Colonic mucosa (tissue), 4 donors: Measurements from ENCODE around the gene BHMT. TPM values are rescaled to one million over a fixed set of nuclear protein-coding genes. Genes with fewer than 3 reads are reported as not detected.
"Not testable (repeated sequence)": the region's sequence is repeated elsewhere in the genome, so short reads cannot be mapped to it uniquely, and the experiment has no call there.

ENCODE experiments used
- DNase-seq: peaks from one replicate; pipeline ENCODE4 v3.0.0-alpha.2; 2020
- H3K27ac ChIP-seq: fragments of 200-600 bp; one replicate; pipeline ENCODE4 v1.8.0; 2021
- H3K27me3 ChIP-seq: fragments of 200-600 bp; one replicate; pipeline ENCODE4 v1.8.0; 2021
- H3K36me3 ChIP-seq: fragments of 200-600 bp; one replicate; pipeline ENCODE4 v1.8.0; 2021
- H3K4me1 ChIP-seq: fragments of 200-600 bp; one replicate; pipeline ENCODE4 v1.8.0; 2021; ENCODE audit warnings: mild to moderate bottlenecking
- H3K4me3 ChIP-seq: fragments of 200-600 bp; one replicate; pipeline ENCODE4 v1.8.0; 2021
- H3K9ac ChIP-seq, 2 donors: one replicate each; pipeline ENCODE4 v1.7.0; 2013; ENCODE audit warnings: control low read depth in 2 of 2, low read depth in 2 of 2, low read length in 2 of 2
- H3K9me3 ChIP-seq: fragments of 200-600 bp; one replicate; pipeline ENCODE4 v1.8.0; 2021
- CTCF ChIP-seq: fragments of 200-600 bp; IDR thresholded peaks from one replicate; pipeline ENCODE4 v1.8.0; 2022; ENCODE audit warnings: antibody characterized with exemption, mild to moderate bottlenecking
- intact Hi-C: fragments of 100-400 bp; cut with DNase I; formaldehyde crosslinking; loops from one replicate; pipeline ENCODE4 v1.14.1; 2022
- total RNA-seq, 2 donors: library from RNA; stranded (reverse); fragmentation: NEBNext Ultra II Directional in 1 of 2; extraction: Animal tissue kit (Norgen Biotek cat#: 25700) in 1 of 2; gene quantifications; one replicate each; pipeline ENCODE4 v1.2.1, GENCODE V29; 2021
- donor health status: healthy.
- donor health status: DM: no; HTN: no; CAD: no.
- donor health status: DM: no; HTN: no; CAD: no.

BHMT gene
- total RNA-seq, 2 donors from 2014 or later: 0.21 to 1.4 TPM

- Histone ChIP-seq H3K27me3 (no peaks in the 10 kb centered on the region), H3K36me3 (no peaks in the 10 kb centered on the region), H3K9ac (no peak overlapping the region), H3K4me1 (no peaks in the 10 kb centered on the region), H3K4me3 (no peak overlapping the region), H3K9me3 (no peaks in the 10 kb centered on the region), H3K27ac (no peak overlapping the region)
- intact Hi-C loops: no loop called here
- no peak for TF ChIP-seq CTCF
- no peak for DNase-seq
Measured at GRCh38 chr5:79143684-79144379, 32.2 kb downstream of the BHMT start.

DNA sequence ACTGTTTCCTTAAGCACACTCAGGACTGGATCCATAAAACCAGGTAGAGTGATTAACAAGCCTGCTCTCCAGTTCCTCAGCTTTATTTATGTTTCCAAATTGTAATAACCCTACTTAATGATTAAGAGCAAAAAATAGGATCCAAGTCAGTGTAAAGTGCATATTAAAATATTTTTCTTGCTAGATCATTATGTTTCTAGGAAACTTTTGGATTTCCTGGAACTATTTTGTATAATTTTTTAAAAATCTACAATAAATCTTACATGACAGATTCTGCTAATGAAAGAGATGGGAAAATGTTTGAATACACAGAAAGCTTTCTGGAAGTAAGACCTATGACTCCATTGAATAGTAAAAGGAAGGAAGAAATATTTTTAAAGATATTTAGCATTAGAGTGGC lies 35.5 kb downstream of the BHMT start:
- Histone ChIP-seq H3K36me3 (no peaks in the 10 kb centered on the region), H3K9me3 (no peaks in the 10 kb centered on the region), H3K4me1 (no peaks in the 10 kb centered on the region), H3K4me3 (no peak overlapping the region), H3K27me3 (no peaks in the 10 kb centered on the region), H3K9ac (no peak overlapping the region), H3K27ac (no peak overlapping the region)
- intact Hi-C loops: no loop called here
- no peak for TF ChIP-seq CTCF
- no peak for DNase-seq

GRCh38 chr5:79149433-79149832 lies 37.8 kb downstream of the BHMT start:
- no peak for DNase-seq
- Histone ChIP-seq H3K4me3 (no peak overlapping the region), H3K9me3 (no peaks in the 10 kb centered on the region), H3K27me3 (no peaks in the 10 kb centered on the region), H3K27ac (no peak overlapping the region), H3K36me3 (no peaks in the 10 kb centered on the region), H3K4me1 (no peaks in the 10 kb centered on the region), H3K9ac (no peak overlapping the region)
- intact Hi-C loops: no loop called here
- no peak for TF ChIP-seq CTCF

DNA sequence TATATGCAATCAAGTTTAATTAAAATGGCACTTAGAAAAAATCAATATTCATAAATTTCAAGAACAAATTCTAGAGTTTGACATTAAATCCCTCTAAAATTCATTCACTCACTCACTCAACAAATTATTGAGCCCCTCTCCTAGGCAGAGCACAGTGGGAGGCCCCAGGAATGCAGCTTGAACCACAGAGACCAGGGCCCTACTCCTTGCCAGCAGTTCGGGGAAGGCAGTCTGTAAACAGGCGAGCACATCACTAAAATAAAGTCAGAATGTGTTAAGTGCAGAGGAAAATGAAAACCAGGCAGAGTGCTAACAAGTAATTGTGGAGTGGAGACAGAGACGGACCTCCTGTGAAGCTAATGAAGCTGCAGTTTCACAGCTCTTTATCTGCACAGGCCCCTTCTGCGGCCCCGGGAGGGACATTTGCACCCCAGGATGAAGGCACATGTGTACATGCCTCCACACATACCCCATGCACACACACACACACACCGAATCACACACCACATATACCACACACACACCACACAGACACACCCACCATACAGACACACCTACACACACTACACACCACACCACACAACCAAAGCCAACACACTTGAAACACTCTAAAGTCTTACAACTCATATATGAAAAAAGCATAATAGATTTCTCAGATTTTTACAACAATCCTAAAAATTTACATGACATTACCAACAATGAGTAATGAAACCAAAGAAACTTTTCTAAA lies 40.5 kb downstream of the BHMT start:
- intact Hi-C loops: no loop called here
- Histone ChIP-seq H3K4me3 (no peak overlapping the region), H3K9me3 (no peaks in the 10 kb centered on the region), H3K27ac (no peak overlapping the region), H3K36me3 (no peaks in the 10 kb centered on the region), H3K27me3 (no peaks in the 10 kb centered on the region), H3K9ac (no peak overlapping the region), H3K4me1 (no peaks in the 10 kb centered on the region)
- DNase-seq: no peak
- no peak for TF ChIP-seq CTCF

- H3K36me3 ChIP-seq: no peaks in the 10 kb centered on the region
- TF ChIP-seq CTCF: no peak
- H3K9ac ChIP-seq: no peak overlapping the region
- intact Hi-C loops: no loop called here
- no peaks in the 10 kb centered on the region for H3K27me3 ChIP-seq
- no peak for DNase-seq
- no peaks in the 10 kb centered on the region for H3K4me1 ChIP-seq
- no peaks in the 10 kb centered on the region for H3K9me3 ChIP-seq
- no peak overlapping the region for H3K4me3 ChIP-seq
- H3K27ac ChIP-seq: no peak overlapping the region
Measured at GRCh38 chr5:79157305-79157704, 45.7 kb downstream of the BHMT start.

GRCh38 chr5:79161647-79162046 lies 50.0 kb downstream of the BHMT start:
- H3K36me3 ChIP-seq, H3K9me3 ChIP-seq, H3K27ac ChIP-seq, H3K4me3 ChIP-seq, intact Hi-C loops, H3K9ac ChIP-seq, DNase-seq, H3K4me1 ChIP-seq, H3K27me3 ChIP-seq: not testable (repeated sequence)
